GM23338 (cell line): ENCODE data around the gene CYP2W1.
"Not testable (repeated sequence)": the region's sequence is repeated elsewhere in the genome, so short reads cannot be mapped to it uniquely, and the experiment has no call there.

Experiments
- JUNB ChIP-seq: IDR thresholded peaks from one replicate; pipeline ENCODE4 v1.6.1; 2016; ENCODE audit warnings: antibody characterized with exemption; ENCODE audit not compliant: unreplicated experiment
- STAT1 ChIP-seq: IDR thresholded peaks from one replicate; pipeline ENCODE4 v1.6.1; 2016; ENCODE audit warnings: antibody characterized with exemption; ENCODE audit not compliant: unreplicated experiment
- TF ChIP-seq, protein P1 (sequence below), 2 experiments: fragments of 200-600 bp in 1 of 2; sonication (generic) in 1 of 2; conservative IDR thresholded peaks; 2 replicates each; pipeline versions ENCODE4 v1.5.1 to v1.6.1; 2016 to 2017; ENCODE audit warnings: antibody characterized with exemption in 2 of 2, low read depth in 2 of 2, mild to moderate bottlenecking in 2 of 2, moderate library complexity in 1 of 2

DNA sequence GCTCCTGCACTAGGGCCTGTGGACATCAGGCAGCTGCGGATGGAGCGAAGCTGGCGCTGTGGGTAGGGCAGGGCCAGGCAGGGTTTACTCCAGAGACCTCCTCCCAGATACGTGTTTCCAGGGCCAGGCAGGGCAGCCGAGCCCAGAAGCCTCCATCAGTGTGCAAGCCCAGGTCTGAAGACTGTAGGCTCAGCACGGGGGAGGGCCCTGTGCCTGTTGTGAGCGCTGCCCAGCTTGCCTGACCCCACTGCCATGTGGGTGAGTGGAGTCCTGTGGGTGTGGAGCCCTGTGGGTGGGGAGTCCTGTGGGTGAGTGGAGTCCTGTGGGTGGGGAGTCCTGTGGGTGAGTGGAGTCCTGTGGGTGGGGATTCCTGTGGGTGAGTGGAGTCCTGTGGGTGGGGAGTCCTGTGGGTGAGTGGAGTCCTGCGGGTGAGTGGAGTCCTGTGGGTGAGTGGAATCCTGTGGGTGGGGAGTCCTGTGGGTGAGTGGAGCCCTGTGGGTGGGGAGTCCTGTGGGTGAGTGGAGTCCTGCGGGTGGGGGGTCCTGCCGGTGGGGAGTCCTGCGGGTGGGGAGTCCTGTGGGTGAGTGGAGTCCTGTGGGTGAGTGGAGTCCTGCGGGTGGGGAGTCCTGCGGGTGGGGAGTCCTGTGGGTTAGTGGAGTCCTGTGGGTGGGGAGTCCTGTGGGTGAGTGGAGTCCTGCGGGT is 18.2 kb downstream of the CYP2W1 start:
- TF ChIP-seq, protein P1, sequence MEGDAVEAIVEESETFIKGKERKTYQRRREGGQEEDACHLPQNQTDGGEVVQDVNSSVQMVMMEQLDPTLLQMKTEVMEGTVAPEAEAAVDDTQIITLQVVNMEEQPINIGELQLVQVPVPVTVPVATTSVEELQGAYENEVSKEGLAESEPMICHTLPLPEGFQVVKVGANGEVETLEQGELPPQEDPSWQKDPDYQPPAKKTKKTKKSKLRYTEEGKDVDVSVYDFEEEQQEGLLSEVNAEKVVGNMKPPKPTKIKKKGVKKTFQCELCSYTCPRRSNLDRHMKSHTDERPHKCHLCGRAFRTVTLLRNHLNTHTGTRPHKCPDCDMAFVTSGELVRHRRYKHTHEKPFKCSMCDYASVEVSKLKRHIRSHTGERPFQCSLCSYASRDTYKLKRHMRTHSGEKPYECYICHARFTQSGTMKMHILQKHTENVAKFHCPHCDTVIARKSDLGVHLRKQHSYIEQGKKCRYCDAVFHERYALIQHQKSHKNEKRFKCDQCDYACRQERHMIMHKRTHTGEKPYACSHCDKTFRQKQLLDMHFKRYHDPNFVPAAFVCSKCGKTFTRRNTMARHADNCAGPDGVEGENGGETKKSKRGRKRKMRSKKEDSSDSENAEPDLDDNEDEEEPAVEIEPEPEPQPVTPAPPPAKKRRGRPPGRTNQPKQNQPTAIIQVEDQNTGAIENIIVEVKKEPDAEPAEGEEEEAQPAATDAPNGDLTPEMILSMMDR (conservative IDR thresholded peaks at IDR 0.05; ENCODE audit: low read depth in 2 of 2): not testable (repeated sequence)
- TF ChIP-seq JUNB, STAT1: not testable (repeated sequence)
